Natural killer cell (primary cell): ENCODE measurements around the gene SOCS4. TPM values are rescaled to one million over a fixed set of nuclear protein-coding genes. Genes with fewer than 3 reads are reported as not detected.
"Not testable (repeated sequence)": the region's sequence is repeated elsewhere in the genome, so short reads cannot be mapped to it uniquely, and the experiment has no call there.

ENCODE experiments used
- ATAC-seq, 3 donors: fragments of 150-1000 bp in 2 of 3; fragments of 200-7000 bp in 1 of 3; cut with Tn5 transposase; 1 replicate in 1 of 3; 2 replicates in 2 of 3; pipeline ENCODE4 v1.10.0; 2021; ENCODE audit warnings: mild to moderate bottlenecking in 2 of 3, moderate library complexity in 2 of 3
- DNase-seq, 2 donors: peaks; one replicate each; pipeline versions ENCODE4 v3.0.0 to v3.0.0-alpha.2; 2013 to 2021; ENCODE audit warnings: mixed read lengths in 1 of 2
- H3K27ac ChIP-seq: one replicate; pipeline ENCODE4 v1.5.1; 2013; ENCODE audit warnings: mild to moderate bottlenecking, low read length
- H3K27me3 ChIP-seq: one replicate; pipeline ENCODE4 v1.6.1; 2013; ENCODE audit warnings: low read length; ENCODE audit not compliant: control insufficient read depth, insufficient read depth
- H3K36me3 ChIP-seq: one replicate; pipeline ENCODE4 v1.6.1; 2013; ENCODE audit warnings: low read length; ENCODE audit not compliant: control insufficient read depth, insufficient read depth
- H3K4me1 ChIP-seq: one replicate; pipeline ENCODE4 v1.6.1; 2013; ENCODE audit warnings: low read length; ENCODE audit not compliant: control insufficient read depth, insufficient read depth
- H3K4me3 ChIP-seq: one replicate; pipeline ENCODE4 v1.5.1; 2013; ENCODE audit warnings: low read length
- H3K9me3 ChIP-seq: one replicate; pipeline ENCODE4 v1.6.1; 2013; ENCODE audit warnings: low read length; ENCODE audit not compliant: control insufficient read depth, insufficient read depth
- H3K27ac Mint-ChIP-seq, 2 donors: one replicate each; pipeline ENCODE4 v1.8.0; 2022; ENCODE audit warnings: mild to moderate bottlenecking in 2 of 2, mixed read lengths in 2 of 2, moderate library complexity in 1 of 2
- H3K27me3 Mint-ChIP-seq, 2 donors: one replicate each; pipeline ENCODE4 v1.8.0; 2022; ENCODE audit warnings: low read depth in 2 of 2, mixed read lengths in 2 of 2
- H3K36me3 Mint-ChIP-seq: one replicate; pipeline ENCODE4 v1.8.0; 2022; ENCODE audit warnings: mixed read lengths
- H3K4me1 Mint-ChIP-seq, 2 donors: one replicate each; pipeline ENCODE4 v1.8.0; 2022; ENCODE audit warnings: mixed read lengths in 2 of 2
- H3K4me3 Mint-ChIP-seq: one replicate; pipeline ENCODE4 v1.8.0; 2022; ENCODE audit warnings: mild to moderate bottlenecking, moderate library complexity, mixed read lengths
- H3K9me3 Mint-ChIP-seq, 2 donors: one replicate each; pipeline ENCODE4 v1.8.0; 2022; ENCODE audit warnings: mixed read lengths in 2 of 2
- WGBS: methylation state at CpG from one replicate; pipeline ENCODE4 v1.1.7; 2013; ENCODE audit warnings: missing lambda C conversion rate; ENCODE audit not compliant: insufficient coverage; 5-methylcytosine and 5-hydroxymethylcytosine counted together
- intact Hi-C: fragments of 100-400 bp; cut with micrococcal nuclease; formaldehyde crosslinking; loops from one replicate; pipeline ENCODE4 v1.14.2; 2022
- total RNA-seq, 4 donors: library from RNA; stranded (reverse); fragments of 120-200 nt in 1 of 4; gene quantifications; one replicate each; pipeline versions ENCODE4 v1.2.3 to v1.2.4, GENCODE V29; 2013 to 2022
- TF ChIP-seq, protein P1 (sequence below): fragments of 200-600 bp; IDR thresholded peaks from one replicate; pipeline ENCODE4 v1.8.0; 2022; ENCODE audit warnings: antibody characterized with exemption

Gene SOCS4
- total RNA-seq, 3 donors from 2014 or later (not counting 1 experiment from before 2014, with no cell fraction given) = 17.6 to 21.9 (median 21.9) TPM

- peak overlapping the region; percentile 49 for H3K4me3 Mint-ChIP-seq
- intact Hi-C loops = no loop called here
These were observed 47.6 kb downstream of the SOCS4 start for GRCh38 chr14:55074662-55075061.

GRCh38 chr14:55075628-55076175 lies 48.7 kb downstream of the SOCS4 start:
- TF ChIP-seq, protein P1, sequence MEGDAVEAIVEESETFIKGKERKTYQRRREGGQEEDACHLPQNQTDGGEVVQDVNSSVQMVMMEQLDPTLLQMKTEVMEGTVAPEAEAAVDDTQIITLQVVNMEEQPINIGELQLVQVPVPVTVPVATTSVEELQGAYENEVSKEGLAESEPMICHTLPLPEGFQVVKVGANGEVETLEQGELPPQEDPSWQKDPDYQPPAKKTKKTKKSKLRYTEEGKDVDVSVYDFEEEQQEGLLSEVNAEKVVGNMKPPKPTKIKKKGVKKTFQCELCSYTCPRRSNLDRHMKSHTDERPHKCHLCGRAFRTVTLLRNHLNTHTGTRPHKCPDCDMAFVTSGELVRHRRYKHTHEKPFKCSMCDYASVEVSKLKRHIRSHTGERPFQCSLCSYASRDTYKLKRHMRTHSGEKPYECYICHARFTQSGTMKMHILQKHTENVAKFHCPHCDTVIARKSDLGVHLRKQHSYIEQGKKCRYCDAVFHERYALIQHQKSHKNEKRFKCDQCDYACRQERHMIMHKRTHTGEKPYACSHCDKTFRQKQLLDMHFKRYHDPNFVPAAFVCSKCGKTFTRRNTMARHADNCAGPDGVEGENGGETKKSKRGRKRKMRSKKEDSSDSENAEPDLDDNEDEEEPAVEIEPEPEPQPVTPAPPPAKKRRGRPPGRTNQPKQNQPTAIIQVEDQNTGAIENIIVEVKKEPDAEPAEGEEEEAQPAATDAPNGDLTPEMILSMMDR = no peak
- Mint-ChIP-seq H3K27ac (no peak overlapping the region), H3K4me3 (no peak overlapping the region), H3K4me1 (peaks cover 20 to 25% of the 10 kb centered on the region in 2 donors), H3K36me3 (no peaks in the 10 kb centered on the region), H3K27me3 (no peaks in the 10 kb centered on the region), H3K9me3 (no peaks in the 10 kb centered on the region)
- Histone ChIP-seq H3K9me3 (no peaks in the 10 kb centered on the region), H3K36me3 (no peaks in the 10 kb centered on the region), H3K4me3 (no peak overlapping the region), H3K4me1 (peaks cover 7% of the 10 kb centered on the region), H3K27me3 (no peaks in the 10 kb centered on the region), H3K27ac (no peak overlapping the region)
- ATAC-seq = no peak
- 84% methylated on average over 3 of the region's 3 CpGs for WGBS
- no peak for DNase-seq
- intact Hi-C loops = no loop called here

More at GRCh38 chr14:55074662-55075061, 47.6 kb downstream of the SOCS4 start:
- Histone ChIP-seq H3K27me3 (no peaks in the 10 kb centered on the region), H3K9me3 (no peaks in the 10 kb centered on the region), H3K4me1 (peaks cover 7% of the 10 kb centered on the region), H3K36me3 (peaks cover 3% of the 10 kb centered on the region), H3K27ac (no peak overlapping the region), H3K4me3 (no peak overlapping the region)
- Mint-ChIP-seq H3K4me1 (peaks cover 20 to 25% of the 10 kb centered on the region in 2 donors), H3K9me3 (no peaks in the 10 kb centered on the region), H3K27ac (peak overlapping the region in 1 of 2 donors; percentile 52), H3K36me3 (no peaks in the 10 kb centered on the region), H3K27me3 (no peaks in the 10 kb centered on the region)
- TF ChIP-seq, protein P1 = no peak
- peak in 1 of 3 donors; percentile 38 for ATAC-seq
- 12% methylated on average over 4 of the region's 5 CpGs for WGBS
- no peak for DNase-seq

- DNase-seq = no peak
- H3K4me3 Mint-ChIP-seq = no peak overlapping the region
- no peaks in the 10 kb centered on the region for H3K9me3 Mint-ChIP-seq
- TF ChIP-seq, protein P1 = no peak
- H3K36me3 Mint-ChIP-seq = no peaks in the 10 kb centered on the region
- H3K27ac Mint-ChIP-seq = no peak overlapping the region
- Histone ChIP-seq H3K27me3 (no peaks in the 10 kb centered on the region), H3K27ac (no peak overlapping the region), H3K36me3 (no peaks in the 10 kb centered on the region), H3K4me3 (no peak overlapping the region), H3K4me1 (peaks cover 3% of the 10 kb centered on the region), H3K9me3 (no peaks in the 10 kb centered on the region)
- H3K27me3 Mint-ChIP-seq = no peaks in the 10 kb centered on the region
- 91% methylated on average over 17 of the region's 17 CpGs for whole genome bisulfite sequencing
- intact Hi-C loops = no loop called here
- H3K4me1 Mint-ChIP-seq = peaks cover 9% of the 10 kb centered on the region in 2 donors
- ATAC-seq = no peak
These were observed 50.4 kb downstream of the SOCS4 start for GRCh38 chr14:55077170-55078151.

GRCh38 chr14:55079961-55080360 lies 52.9 kb downstream of the SOCS4 start:
- DNase-seq, H3K9me3 ChIP-seq, H3K4me1 Mint-ChIP-seq, H3K27me3 Mint-ChIP-seq, H3K4me1 ChIP-seq, H3K27ac Mint-ChIP-seq, H3K9me3 Mint-ChIP-seq, H3K36me3 Mint-ChIP-seq, H3K4me3 ChIP-seq, ATAC-seq, H3K36me3 ChIP-seq, intact Hi-C loops, H3K4me3 Mint-ChIP-seq, H3K27me3 ChIP-seq, H3K27ac ChIP-seq: not testable (repeated sequence)
- 74% methylated on average over 5 of the region's 6 CpGs for WGBS
